HEK293T (cell line): ENCODE data around the gene SEMA3C.

ENCODE experiments used
- CTCF ChIA-PET: fragments of 350-600 bp; formaldehyde crosslinking; extraction: SDS; loops from one replicate; lab custom pipeline; 2021; ENCODE audit warnings: antibody characterized with exemption, inconsistent platforms; lab: Yijun Ruan, JAX
- POLR2A ChIA-PET: fragments of 350-600 bp; formaldehyde crosslinking; extraction: SDS; loops from one replicate; lab custom pipeline; 2020; ENCODE audit warnings: antibody characterized with exemption, inconsistent platforms; lab: Yijun Ruan, JAX
- DNase-seq: peaks from one replicate; pipeline ENCODE4 v3.0.0; 2012; ENCODE audit warnings: mixed read lengths; ENCODE audit errors: extremely low spot score
- ARNT ChIP-seq: fragments of 450-650 bp; IDR thresholded peaks from 2 replicates; pipeline ENCODE4 v1.6.1; 2017; ENCODE audit warnings: mild to moderate bottlenecking
- BHLHE40 ChIP-seq: fragments of 450-650 bp; IDR thresholded peaks from 2 replicates; pipeline ENCODE4 v1.6.1; 2016; ENCODE audit warnings: mild to moderate bottlenecking, moderate library complexity, borderline replicate concordance
- CTBP1 ChIP-seq: fragments of 450-650 bp; IDR thresholded peaks from 2 replicates; pipeline ENCODE4 v1.6.1; 2016; ENCODE audit warnings: borderline replicate concordance
- ELF4 ChIP-seq: fragments of 450-650 bp; IDR thresholded peaks from 2 replicates; pipeline ENCODE4 v1.6.1; 2017; ENCODE audit warnings: antibody characterized with exemption
- FOXA1 ChIP-seq: fragments of 450-650 bp; IDR thresholded peaks from 2 replicates; pipeline ENCODE4 v1.6.1; 2016; ENCODE audit warnings: mild to moderate bottlenecking
- FOXK2 ChIP-seq: fragments of 450-650 bp; IDR thresholded peaks from 2 replicates; pipeline ENCODE4 v1.6.1; 2016; ENCODE audit warnings: mild to moderate bottlenecking
- FOXM1 ChIP-seq: fragments of 450-650 bp; IDR thresholded peaks from 2 replicates; pipeline ENCODE4 v1.6.1; 2017; ENCODE audit warnings: mild to moderate bottlenecking, borderline replicate concordance
- HDGF ChIP-seq: fragments of 450-650 bp; IDR thresholded peaks from 2 replicates; pipeline ENCODE4 v1.6.1; 2017; ENCODE audit warnings: antibody characterized with exemption, borderline replicate concordance
- L3MBTL2 ChIP-seq: fragments of 450-650 bp; conservative IDR thresholded peaks from 2 replicates; pipeline ENCODE4 v1.6.1; 2016; ENCODE audit warnings: mild to moderate bottlenecking
- LEF1 ChIP-seq: fragments of 450-650 bp; IDR thresholded peaks from 2 replicates; pipeline ENCODE4 v1.6.1; 2017; ENCODE audit warnings: mild to moderate bottlenecking, borderline replicate concordance
- NFRKB ChIP-seq: fragments of 450-650 bp; IDR thresholded peaks from 2 replicates; pipeline ENCODE4 v1.6.1; 2016; ENCODE audit warnings: mild to moderate bottlenecking, moderate library complexity
- PKNOX1 ChIP-seq: fragments of 450-650 bp; IDR thresholded peaks from 2 replicates; pipeline ENCODE4 v1.6.1; 2016
- SP1 ChIP-seq: fragments of 450-650 bp; IDR thresholded peaks from 2 replicates; pipeline ENCODE4 v1.6.1; 2017
- SUZ12 ChIP-seq: fragments of 450-650 bp; IDR thresholded peaks from 2 replicates; pipeline ENCODE4 v1.6.1; 2016; ENCODE audit warnings: mild to moderate bottlenecking
- TARDBP ChIP-seq: fragments of 450-650 bp; IDR thresholded peaks from 2 replicates; pipeline ENCODE4 v1.6.1; 2016
- ZNF384 ChIP-seq: fragments of 450-650 bp; IDR thresholded peaks from 2 replicates; pipeline ENCODE4 v1.6.1; 2016

Gene SEMA3C

GRCh38 chr7:80726666-80727065, 192.2 kb downstream of the SEMA3C start:
- no peak for DNase-seq
- CTCF ChIA-PET, result no interaction called here
- no peak for TF ChIP-seq L3MBTL2
- no peak for TF ChIP-seq SP1
- TF ChIP-seq SUZ12, result no peak
- no peak for TF ChIP-seq FOXM1
- no peak for TF ChIP-seq CTBP1
- TF ChIP-seq PKNOX1, result no peak
- no peak for TF ChIP-seq TARDBP
- POLR2A ChIA-PET, result no interaction called here

GRCh38 chr7:80725181-80725611, 193.7 kb downstream of the SEMA3C start:
- ChIA-PET CTCF (interaction anchor here (0.6 kb wide), 1 partner anchor 608 kb away, joined by 3 read pairs; no protein-coding TSS in a partner anchor), POLR2A (interaction anchor here (0.8 kb wide), 1 partner anchor 13 kb away, joined by 3 read pairs; no protein-coding TSS in a partner anchor)
- TF ChIP-seq L3MBTL2 (0 out of 2 replicates have a peak, but pooled peaks have one; percentile 27), BHLHE40 (no peak), LEF1 (no peak), HDGF (no peak), PKNOX1 (no peak; the same call in 1 of the 2 replicates), CTBP1 (no peak; the same call in 1 of the 2 replicates), FOXK2 (no peak), TARDBP (no peak), ELF4 (no peak), FOXM1 (no peak), SUZ12 (no peak), ARNT (peak; percentile 66; the same call in 1 of the 2 replicates), ZNF384 (no peak)
- DNase-seq, result no peak

GRCh38 chr7:80724249-80724871, 194.5 kb downstream of the SEMA3C start:
- CTCF ChIA-PET, result interaction anchor here (0.6 to 1.3 kb wide), 4 partner anchors 9 to 609 kb away, joined by 3 to 4 read pairs (median 4); no protein-coding TSS in a partner anchor
- POLR2A ChIA-PET, result interaction anchor here (1.2 to 1.5 kb wide), 2 partner anchors 21 to 195 kb away, joined by 3 to 6 read pairs; partner anchors contain the start of gene SEMA3C
- DNase-seq, result no peak
- TF ChIP-seq PKNOX1 (no peak; the same call in 1 of the 2 replicates), ZNF384 (peak; percentile 33; the same call in 1 of the 2 replicates)

- ChIA-PET POLR2A (interaction anchor here (1.5 kb wide), 1 partner anchor 196 kb away, joined by 3 read pairs; the partner anchor contains the start of gene SEMA3C), CTCF (interaction anchor here (0.7 kb wide), 1 partner anchor 198 kb away, joined by 6 read pairs; no protein-coding TSS in a partner anchor)
- no peak for TF ChIP-seq FOXM1
- TF ChIP-seq TARDBP, result no peak
- no peak for TF ChIP-seq FOXA1
- TF ChIP-seq HDGF, result no peak
- TF ChIP-seq NFRKB, result no peak
- TF ChIP-seq FOXK2, result no peak
- no peak for TF ChIP-seq L3MBTL2
- TF ChIP-seq CTBP1, result no peak
- no peak for TF ChIP-seq SP1
- TF ChIP-seq SUZ12, result no peak
- DNase-seq, result no peak
Measured at GRCh38 chr7:80722616-80723195, 196.1 kb downstream of the SEMA3C start.

- POLR2A ChIA-PET, result no interaction called here
- no peak for DNase-seq
- no peak for TF ChIP-seq PKNOX1
- TF ChIP-seq TARDBP, result no peak
- TF ChIP-seq SUZ12, result no peak
- CTCF ChIA-PET, result no interaction called here
Measured at GRCh38 chr7:80721883-80722615, 196.8 kb downstream of the SEMA3C start.

GRCh38 chr7:80720146-80720545, 198.7 kb downstream of the SEMA3C start:
- TF ChIP-seq ELF4 (no peak), HDGF (no peak), FOXM1 (no peak), CTBP1 (no peak), BHLHE40 (no peak), TARDBP (no peak)
- DNase-seq, result no peak
- CTCF ChIA-PET, result no interaction called here
- POLR2A ChIA-PET, result no interaction called here
